DOHH2 (cell line): Measurements from ENCODE around the gene TM9SF4.

ENCODE experiments used
- H3F3A ChIP-seq: fragments of 200-600 bp; sonication (generic), shearing (Covaris generic); 2 replicates; pipeline ENCODE4 v1.6.0; 2016; ENCODE audit warnings: antibody characterized with exemption, mild to moderate bottlenecking; ENCODE audit not compliant: control insufficient read depth, insufficient read depth
- H3K27ac ChIP-seq: fragments of 200-600 bp; sonication (generic); 2 replicates; pipeline ENCODE4 v1.5.1; 2014; ENCODE audit warnings: low read depth, mild to moderate bottlenecking, low read length, moderate library complexity
- H3K27me3 ChIP-seq: fragments of 200-600 bp; sonication (generic); 2 replicates; pipeline ENCODE4 v1.6.1; 2014; ENCODE audit warnings: mild to moderate bottlenecking, low read length, mixed read lengths; ENCODE audit not compliant: control insufficient read depth
- H3K36me3 ChIP-seq: fragments of 200-600 bp; sonication (generic); 2 replicates; pipeline ENCODE4 v1.6.1; 2014; ENCODE audit warnings: mild to moderate bottlenecking, low read length, moderate library complexity, mixed read lengths; ENCODE audit not compliant: control insufficient read depth
- H3K4me1 ChIP-seq: fragments of 200-600 bp; sonication (generic); 2 replicates; pipeline ENCODE4 v1.6.1; 2014; ENCODE audit warnings: mild to moderate bottlenecking, low read length, mixed read lengths; ENCODE audit not compliant: control insufficient read depth
- H3K4me2 ChIP-seq: fragments of 200-600 bp; sonication (generic); 2 replicates; pipeline ENCODE4 v1.6.0; 2014; ENCODE audit warnings: mild to moderate bottlenecking, low read length, moderate library complexity
- H3K4me3 ChIP-seq: fragments of 200-600 bp; sonication (generic); 2 replicates; pipeline ENCODE4 v1.5.1; 2014; ENCODE audit warnings: mild to moderate bottlenecking, low read length, mixed read lengths
- H3K79me2 ChIP-seq: fragments of 200-600 bp; sonication (generic); 2 replicates; pipeline ENCODE4 v1.6.1; 2014; ENCODE audit warnings: mild to moderate bottlenecking, low read length, mixed read lengths; ENCODE audit not compliant: control insufficient read depth
- H3K9me2 ChIP-seq: fragments of 200-600 bp; sonication (generic); replicated peaks from 2 replicates; pipeline ENCODE4 v1.6.1; 2014; ENCODE audit warnings: mild to moderate bottlenecking, low read length, mixed read lengths; ENCODE audit not compliant: control insufficient read depth
- H3K9me3 ChIP-seq: fragments of 200-600 bp; sonication (generic); 2 replicates; pipeline ENCODE4 v1.6.1; 2014; ENCODE audit warnings: antibody characterized with exemption, low read length, mixed read lengths; ENCODE audit not compliant: control insufficient read depth, insufficient read depth
- H4K20me1 ChIP-seq: fragments of 200-600 bp; sonication (generic); 2 replicates; pipeline ENCODE4 v1.6.0; 2014; ENCODE audit warnings: low read depth, mild to moderate bottlenecking, antibody characterized with exemption, low read length, moderate library complexity; ENCODE audit not compliant: control insufficient read depth, insufficient read depth
- CTCF ChIP-seq: fragments of 200-600 bp; sonication (generic); IDR thresholded peaks from one replicate; pipeline ENCODE4 v1.5.1; 2014; ENCODE audit warnings: antibody characterized with exemption, mild to moderate bottlenecking, low read depth, low read length; ENCODE audit not compliant: poor library complexity, severe bottlenecking
- EZH2phosphoT487 ChIP-seq: fragments of 200-600 bp; sonication (generic); IDR thresholded peaks from 2 replicates; pipeline ENCODE4 v1.6.1; 2017; ENCODE audit warnings: borderline replicate concordance, mild to moderate bottlenecking, antibody characterized with exemption, low read length, moderate library complexity, mixed read lengths

TM9SF4 gene

GRCh38 chr20:32201296-32201976 is 91.9 kb downstream of the TM9SF4 start:
- Histone ChIP-seq H3F3A (peaks cover 3% of the 10 kb centered on the region; the same call in 1 of the 2 replicates), H3K4me2 (no peak overlapping the region), H3K4me3 (no peak overlapping the region), H3K9me3 (no peaks in the 10 kb centered on the region), H3K27me3 (no peaks in the 10 kb centered on the region), H3K4me1 (peaks cover 36% of the 10 kb centered on the region), H3K79me2 (peaks cover 88% of the 10 kb centered on the region), H3K27ac (no peak overlapping the region), H3K9me2 (no peaks in the 10 kb centered on the region), H4K20me1 (peaks cover 32% of the 10 kb centered on the region; the same call in 1 of the 2 replicates), H3K36me3 (peaks cover 92% of the 10 kb centered on the region)
- no peak for TF ChIP-seq CTCF

- no peaks in the 10 kb centered on the region for H3K9me3 ChIP-seq
- no peaks in the 10 kb centered on the region for H3K27me3 ChIP-seq
- TF ChIP-seq EZH2phosphoT487 (no peak), CTCF (no peak)
- H3F3A ChIP-seq = peaks cover 3% of the 10 kb centered on the region; the same call in 1 of the 2 replicates
- H3K4me1 ChIP-seq = peaks cover 39% of the 10 kb centered on the region
- no peaks in the 10 kb centered on the region for H3K9me2 ChIP-seq
- peaks cover 36% of the 10 kb centered on the region for H4K20me1 ChIP-seq
- no peak overlapping the region for H3K4me3 ChIP-seq
- H3K36me3 ChIP-seq = peaks cover 92% of the 10 kb centered on the region
- no peak overlapping the region for H3K4me2 ChIP-seq
- H3K79me2 ChIP-seq = peaks cover 93% of the 10 kb centered on the region
- H3K27ac ChIP-seq = no peak overlapping the region
Measured at GRCh38 chr20:32201977-32202363, 92.5 kb downstream of the TM9SF4 start.

- H3K9me2 ChIP-seq = no peaks in the 10 kb centered on the region
- H4K20me1 ChIP-seq = peaks cover 36% of the 10 kb centered on the region
- H3K4me1 ChIP-seq = peaks cover 41% of the 10 kb centered on the region
- H3K79me2 ChIP-seq = peaks cover 94% of the 10 kb centered on the region
- no peaks in the 10 kb centered on the region for H3K27me3 ChIP-seq
- H3K36me3 ChIP-seq = peaks cover 85% of the 10 kb centered on the region
- peak overlapping the region; percentile 100; the same call in 1 of the 2 replicates for H3K4me2 ChIP-seq
- H3K4me3 ChIP-seq = no peak overlapping the region
- H3K27ac ChIP-seq = no peak overlapping the region
- peaks cover 3% of the 10 kb centered on the region; the same call in 1 of the 2 replicates for H3F3A ChIP-seq
- H3K9me3 ChIP-seq = no peaks in the 10 kb centered on the region
- TF ChIP-seq CTCF (no peak), EZH2phosphoT487 (no peak)
Measured at GRCh38 chr20:32203356-32204204, 94.1 kb downstream of the TM9SF4 start.
